Measurements from ENCODE around the gene DOCK1. TPM values are rescaled to one million over a fixed set of nuclear protein-coding genes. Genes with fewer than 3 reads are reported as not detected.

Gene DOCK1
- total RNA-seq, 4 donors from 2014 or later: 60.6 to 136 (median 92.7) TPM

GRCh38 chr10:127451628-127452027 is 546.4 kb downstream of the DOCK1 start:
- Histone ChIP-seq H3K9me3 (no peaks in the 10 kb centered on the region), H3K4me3 (no peak overlapping the region), H3K36me3 (peaks cover 50% of the 10 kb centered on the region), H3K27me3 (no peaks in the 10 kb centered on the region), H3K4me1 (no peaks in the 10 kb centered on the region), H3K27ac (no peak overlapping the region)
- DNase-seq (ENCODE audit: low spot score in 2 of 2): no peak
- 93% methylated on average over 4 of the region's 4 CpGs for WGBS
- TF ChIP-seq EP300 (IDR thresholded peaks at IDR 0.05) (no peak), POLR2AphosphoS5 (IDR thresholded peaks at IDR 0.05) (no peak), POLR2A (IDR thresholded peaks at IDR 0.05) (no peak), CTCF (IDR thresholded peaks at IDR 0.05) (no peak)

GRCh38 chr10:127452568-127452967 is 547.3 kb downstream of the DOCK1 start:
- H3K27ac ChIP-seq: no peak overlapping the region
- H3K27me3 ChIP-seq: no peaks in the 10 kb centered on the region
- H3K4me1 ChIP-seq: no peaks in the 10 kb centered on the region
- DNase-seq (ENCODE audit: low spot score in 2 of 2): no peak
- H3K36me3 ChIP-seq: peaks cover 41% of the 10 kb centered on the region
- no peaks in the 10 kb centered on the region for H3K9me3 ChIP-seq
- H3K4me3 ChIP-seq: no peak overlapping the region
- 65% methylated on average over 3 of the region's 3 CpGs for WGBS
- TF ChIP-seq POLR2A (IDR thresholded peaks at IDR 0.05) (no peak), EP300 (IDR thresholded peaks at IDR 0.05) (no peak)

GRCh38 chr10:127453706-127454105 is 548.5 kb downstream of the DOCK1 start:
- peaks cover 31% of the 10 kb centered on the region for H3K36me3 ChIP-seq
- no peak overlapping the region for H3K27ac ChIP-seq
- no peaks in the 10 kb centered on the region for H3K27me3 ChIP-seq
- TF ChIP-seq POLR2AphosphoS5 (IDR thresholded peaks at IDR 0.05): no peak
- no peak for TF ChIP-seq CTCF (IDR thresholded peaks at IDR 0.05)
- no peak for TF ChIP-seq EP300 (IDR thresholded peaks at IDR 0.05)
- TF ChIP-seq POLR2A (IDR thresholded peaks at IDR 0.05): no peak
- 70% methylated on average over 8 of the region's 8 CpGs for WGBS
- no peak overlapping the region for H3K4me3 ChIP-seq
- no peak for DNase-seq (ENCODE audit: low spot score in 2 of 2)
- H3K9me3 ChIP-seq: no peaks in the 10 kb centered on the region
- no peaks in the 10 kb centered on the region for H3K4me1 ChIP-seq

- WGBS: 90% methylated on average over 9 of the region's 9 CpGs
- no peaks in the 10 kb centered on the region for H3K4me1 ChIP-seq
Measured at GRCh38 chr10:127456122-127456521, 550.9 kb downstream of the DOCK1 start.

GRCh38 chr10:127458016-127458810 is 553.0 kb downstream of the DOCK1 start:
- 85% methylated on average over 11 of the region's 11 CpGs for WGBS
- H3K9me3 ChIP-seq: peaks cover 4% of the 10 kb centered on the region
- TF ChIP-seq POLR2A (IDR thresholded peaks at IDR 0.05) (no peak), EP300 (IDR thresholded peaks at IDR 0.05) (no peak), POLR2AphosphoS5 (IDR thresholded peaks at IDR 0.05) (no peak), CTCF (IDR thresholded peaks at IDR 0.05) (no peak)
- no peaks in the 10 kb centered on the region for H3K4me1 ChIP-seq
- DNase-seq (ENCODE audit: low spot score in 2 of 2): no peak
- peaks cover 2% of the 10 kb centered on the region for H3K36me3 ChIP-seq
- no peak overlapping the region for H3K4me3 ChIP-seq
- H3K27ac ChIP-seq: no peak overlapping the region
- no peaks in the 10 kb centered on the region for H3K27me3 ChIP-seq

More at GRCh38 chr10:127456122-127456521, 550.9 kb downstream of the DOCK1 start:
- Histone ChIP-seq H3K27ac (no peak overlapping the region), H3K27me3 (no peaks in the 10 kb centered on the region), H3K9me3 (peaks cover 4% of the 10 kb centered on the region), H3K4me3 (no peak overlapping the region), H3K36me3 (peaks cover 15% of the 10 kb centered on the region)
- TF ChIP-seq EP300 (IDR thresholded peaks at IDR 0.05) (no peak), CTCF (IDR thresholded peaks at IDR 0.05) (no peak), POLR2AphosphoS5 (IDR thresholded peaks at IDR 0.05) (no peak)
- no peak for DNase-seq (ENCODE audit: low spot score in 2 of 2)
